Ramos (cell line): ENCODE measurements around the gene HSFX2.
"Not testable (repeated sequence)": the region's sequence is repeated elsewhere in the genome, so short reads cannot be mapped to it uniquely, and the experiment has no call there.

ENCODE experiments used
- in situ Hi-C: fragments of 300-500 bp; cut with MboI; formaldehyde crosslinking; loops from one replicate; pipeline ENCODE4 v1.14.3; 2022; ENCODE audit warnings: low sequenced_read_pairs; ENCODE audit not compliant: unreplicated experiment

HSFX2 gene

GRCh38 chrX:149595943-149596342 lies 829 bp upstream of the HSFX2 start:
- in situ Hi-C loops: not testable (repeated sequence)

DNA sequence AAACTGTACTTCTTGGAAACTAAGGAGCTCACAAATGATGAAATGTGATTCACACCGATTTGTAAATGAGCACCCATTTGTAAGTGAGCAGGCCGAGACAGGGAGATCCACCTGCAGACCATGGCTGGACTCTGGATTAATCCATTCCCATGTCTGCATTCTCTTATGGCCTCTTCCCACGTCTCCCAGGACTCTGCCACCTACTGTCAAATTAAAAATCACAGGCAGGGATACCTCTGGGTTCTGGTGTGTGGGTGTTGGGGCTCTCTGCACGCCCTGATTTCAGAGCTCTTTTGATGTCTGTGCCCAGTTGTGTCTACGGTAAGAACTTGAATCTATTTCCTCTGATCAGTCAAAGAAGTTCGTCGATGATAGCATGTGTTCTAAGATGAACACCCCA lies 4.1 kb downstream of the HSFX2 start:
- in situ Hi-C loops: not testable (repeated sequence)

GRCh38 chrX:149587359-149587758 lies 7.8 kb downstream of the HSFX2 start, which contains the start of gene MAGEA9B:
Gene MAGEA9B, minus strand, starts transcription at chrX:149587459. Its CDS starts 4,280 bp downstream, at chrX:149583179.
- in situ Hi-C loops: not testable (repeated sequence)

- in situ Hi-C loops: not testable (repeated sequence)
Measured at GRCh38 chrX:149585631-149586030, 9.5 kb downstream of the HSFX2 start.

GRCh38 chrX:149573456-149573855 lies 21.7 kb downstream of the HSFX2 start:
- in situ Hi-C loops: not testable (repeated sequence)

DNA sequence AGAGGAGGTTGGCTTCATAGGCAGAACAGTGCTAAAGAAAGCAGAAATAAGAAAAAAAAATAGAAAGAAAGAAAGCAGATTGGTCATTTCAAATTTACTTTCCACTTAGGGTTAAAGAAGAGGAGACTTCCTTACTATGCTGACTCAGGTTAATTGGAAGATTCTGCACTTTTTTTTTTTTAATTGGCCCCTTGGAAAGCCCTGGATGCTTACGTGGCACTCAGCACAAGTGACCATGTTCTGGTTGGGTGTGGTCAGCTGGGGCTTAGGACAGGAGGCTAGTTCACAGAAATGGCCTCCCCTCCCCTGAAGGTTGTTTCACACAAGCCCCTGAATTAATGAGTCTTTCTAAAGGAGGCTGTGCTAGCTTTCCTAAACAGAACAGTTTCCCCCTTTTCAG lies 22.4 kb downstream of the HSFX2 start:
- in situ Hi-C loops: no loop called here

GRCh38 chrX:149571770-149572169 lies 23.3 kb downstream of the HSFX2 start:
- in situ Hi-C loops: no loop called here

GRCh38 chrX:149570668-149571067 lies 24.4 kb downstream of the HSFX2 start:
- in situ Hi-C loops: no loop called here

- in situ Hi-C loops: no loop called here
Measured at GRCh38 chrX:149569770-149570169, 25.3 kb downstream of the HSFX2 start.

DNA sequence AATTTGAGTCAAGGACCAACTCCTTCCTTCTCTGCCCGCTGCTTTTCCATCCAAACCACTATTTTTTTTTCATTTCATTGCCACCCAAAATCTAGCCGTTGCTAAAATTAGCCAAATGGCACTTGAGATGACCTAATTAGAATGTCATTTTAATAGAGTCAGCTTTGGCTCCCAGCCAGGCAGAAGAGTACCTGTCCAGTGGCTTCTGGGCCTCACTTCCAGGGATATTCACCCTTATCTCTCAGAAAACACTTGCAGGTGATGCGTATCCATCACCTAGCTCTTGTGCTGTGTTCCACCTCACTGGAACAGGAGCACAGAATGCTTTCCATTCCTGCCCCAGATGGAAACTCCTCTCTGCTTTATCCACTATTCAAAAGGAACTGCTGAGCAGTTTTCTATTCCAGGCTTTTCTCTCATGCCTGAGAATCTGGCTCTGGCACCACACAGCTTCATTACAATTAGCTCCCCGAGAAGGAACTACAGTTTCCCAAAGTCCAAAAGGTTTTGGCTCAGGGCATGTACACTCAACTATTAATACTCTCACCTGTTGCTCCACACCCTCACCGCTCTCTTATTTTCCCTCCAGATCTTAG lies 26.3 kb downstream of the HSFX2 start:
- in situ Hi-C loops: no loop called here

GRCh38 chrX:149567621-149568417 lies 27.3 kb downstream of the HSFX2 start:
- in situ Hi-C loops: no loop called here

GRCh38 chrX:149563359-149563758 lies 31.8 kb downstream of the HSFX2 start:
- in situ Hi-C loops: no loop called here

DNA sequence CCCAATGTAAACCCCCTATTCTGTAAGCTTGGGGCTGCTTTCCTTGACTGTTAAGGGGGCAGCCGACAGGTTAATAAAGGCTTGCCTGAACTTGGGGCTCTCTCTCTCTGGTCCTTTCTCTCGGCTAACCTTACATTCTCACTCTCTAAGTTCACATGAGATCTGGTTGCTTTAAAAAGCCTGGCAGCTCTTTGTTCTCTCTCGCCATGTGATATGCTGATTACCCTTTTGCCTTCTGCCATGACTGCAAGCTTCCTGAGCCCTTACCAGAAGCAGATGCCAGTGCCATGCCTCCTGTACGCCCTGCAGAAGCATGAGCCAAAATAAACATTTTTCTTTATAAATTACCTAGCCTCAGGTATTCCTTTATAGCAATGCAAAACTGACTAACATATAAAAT lies 39.9 kb downstream of the HSFX2 start:
- in situ Hi-C loops: not testable (repeated sequence)

- in situ Hi-C loops: not testable (repeated sequence)
Measured at GRCh38 chrX:149551939-149552248, 43.2 kb downstream of the HSFX2 start.

DNA sequence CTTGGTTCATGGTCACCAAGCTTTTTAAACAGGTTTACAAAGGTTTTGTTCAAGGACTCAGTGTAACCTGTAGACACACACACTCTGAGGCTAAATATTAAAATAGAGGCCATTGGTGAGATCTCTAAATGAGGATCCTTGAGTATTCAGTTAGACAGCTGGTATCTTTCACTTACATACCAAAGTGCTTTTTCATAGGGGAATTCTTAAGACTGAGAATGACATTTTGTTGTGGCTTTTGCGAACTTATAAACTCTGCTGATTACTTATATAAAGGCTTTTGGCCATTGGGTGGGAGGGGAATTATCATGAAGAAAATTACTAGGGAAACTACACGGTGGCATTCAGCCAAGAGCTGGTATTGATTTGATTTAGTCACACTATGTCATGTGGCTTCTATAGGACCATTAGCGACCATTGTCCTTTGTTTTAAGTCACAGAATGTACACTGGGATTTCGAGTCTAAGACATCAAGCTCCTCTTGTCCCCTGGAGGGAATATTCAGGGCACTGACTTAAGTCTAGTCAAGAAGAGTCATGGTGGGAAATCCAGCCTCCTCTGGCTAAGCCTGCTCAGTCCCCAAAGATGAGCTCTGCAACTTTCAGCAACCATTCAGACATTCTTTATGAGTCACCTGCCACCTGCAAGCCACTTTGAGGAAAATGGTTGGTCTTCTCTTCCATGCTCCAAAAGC lies 43.7 kb downstream of the HSFX2 start:
- in situ Hi-C loops: not testable (repeated sequence)

DNA sequence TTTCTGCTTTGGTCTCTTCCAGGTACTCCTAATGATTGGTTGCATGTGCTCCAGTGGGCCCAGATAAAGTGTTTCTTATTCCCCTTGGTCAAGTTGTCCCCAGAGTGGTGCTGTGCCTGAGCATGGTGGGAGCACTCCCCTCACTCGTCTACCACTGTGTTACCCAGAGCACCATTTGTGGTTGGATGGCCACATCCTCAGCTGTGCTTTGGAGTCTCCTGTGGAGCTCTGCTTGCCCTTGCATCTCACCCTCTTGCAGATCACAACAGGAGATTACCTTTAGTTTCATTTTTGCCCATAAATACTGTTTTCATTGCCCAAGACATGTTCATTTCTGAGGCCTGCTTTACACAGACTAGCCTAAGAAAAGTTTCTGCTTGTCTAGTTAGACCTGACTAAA lies 44.7 kb downstream of the HSFX2 start:
- in situ Hi-C loops: not testable (repeated sequence)

DNA sequence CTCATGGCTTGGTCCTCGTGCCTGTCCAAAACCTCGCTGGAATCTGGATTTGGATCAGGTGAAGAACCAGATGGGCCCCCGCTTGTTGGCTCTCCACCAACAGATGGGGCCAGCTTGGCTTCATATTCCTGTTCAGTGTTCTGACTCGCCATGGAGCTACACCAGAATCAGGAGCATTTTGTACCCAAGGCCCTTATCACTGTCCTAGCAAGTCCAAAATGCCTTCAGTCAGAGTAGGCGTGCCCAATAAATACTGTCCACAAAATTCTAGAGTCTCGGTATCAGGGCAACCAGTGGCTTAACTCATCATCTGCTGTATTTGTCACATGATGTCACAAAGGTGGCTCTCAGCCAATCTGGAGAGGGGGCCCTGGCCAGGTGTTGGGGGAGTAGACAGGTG lies 45.4 kb downstream of the HSFX2 start, which contains the start of gene HSFX3:
Gene HSFX3 (minus strand): TSS at position 224 of the 400 bp plus-strand sequence. CDS start 72 bp downstream, at position 152.
- in situ Hi-C loops: not testable (repeated sequence)

DNA sequence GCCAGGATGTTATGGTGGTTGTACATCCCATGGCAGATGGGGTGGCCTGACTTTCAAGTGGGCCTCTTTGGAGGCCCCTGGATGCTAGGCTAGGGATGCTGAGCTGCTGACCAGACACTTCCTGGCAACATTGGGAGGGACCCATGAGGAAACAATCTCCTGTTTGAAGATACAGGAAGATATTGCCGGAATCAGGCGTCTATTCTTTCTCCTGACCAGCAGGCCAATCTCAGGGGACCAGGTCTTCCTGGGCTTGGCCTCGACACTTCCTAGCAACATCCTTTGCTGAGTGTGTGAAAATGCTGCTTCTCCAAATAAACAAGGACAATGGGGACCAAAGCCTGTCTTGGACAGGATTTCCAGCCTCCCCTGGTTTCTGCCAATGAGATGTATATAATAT lies 47.3 kb downstream of the HSFX2 start:
- in situ Hi-C loops: not testable (repeated sequence)

DNA sequence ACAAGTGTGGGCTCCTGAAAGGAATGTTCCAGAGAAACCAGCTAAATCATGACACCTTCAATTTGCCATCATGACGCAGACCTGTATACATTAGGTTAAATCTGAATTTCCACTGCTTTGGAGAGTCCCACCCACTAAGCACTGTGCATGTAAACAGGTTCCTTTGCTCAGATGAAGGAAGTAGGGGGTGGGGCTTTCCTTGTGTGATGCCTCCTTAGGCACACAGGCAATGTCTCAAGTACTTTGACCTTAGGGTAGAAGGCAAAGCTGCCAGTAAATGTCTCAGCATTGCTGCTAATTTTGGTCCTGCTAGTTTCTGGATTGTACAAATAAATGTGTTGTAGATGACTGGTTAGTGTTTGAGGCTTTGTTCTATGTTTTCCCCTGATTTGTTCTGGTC lies 48.2 kb downstream of the HSFX2 start:
- in situ Hi-C loops: not testable (repeated sequence)

GRCh38 chrX:149545545-149546543 lies 49.3 kb downstream of the HSFX2 start:
- in situ Hi-C loops: not testable (repeated sequence)
